PFSK-1 (cell line): ENCODE measurements around the gene LZTS2.

ENCODE experiments used
- POLR2AphosphoS5 ChIP-seq: IDR thresholded peaks from 2 replicates; pipeline ENCODE4 v1.6.1; 2012; ENCODE audit warnings: low read depth, mild to moderate bottlenecking, control low read depth, low read length, moderate library complexity
- REST ChIP-seq, 2 experiments: IDR thresholded peaks; 2 replicates each; pipeline versions ENCODE4 v1.6.1 to v1.8.0; 2011 to 2012; ENCODE audit warnings: low read depth in 2 of 2, low read length in 2 of 2, control low read depth in 1 of 2, inconsistent platforms in 1 of 2, mild to moderate bottlenecking in 1 of 2, moderate library complexity in 1 of 2; ENCODE audit not compliant: insufficient read depth in 1 of 2

- TF ChIP-seq REST (IDR thresholded peaks at IDR 0.05; ENCODE audit: insufficient read depth in 1 of 2, low read depth in 2 of 2, low read length in 2 of 2) (no peak), POLR2AphosphoS5 (no peak)
Observed at GRCh38 chr10:101043363-101043707, 43.7 kb downstream of the LZTS2 start.
